ENCODE measurements around the gene LIX1L.
"Not testable (repeated sequence)": the region's sequence is repeated elsewhere in the genome, so short reads cannot be mapped to it uniquely, and the experiment has no call there.

Gene LIX1L

GRCh38 chr1:145927916-145928643, 29.7 kb downstream of the LIX1L start:
- no peak for DNase-seq

DNA sequence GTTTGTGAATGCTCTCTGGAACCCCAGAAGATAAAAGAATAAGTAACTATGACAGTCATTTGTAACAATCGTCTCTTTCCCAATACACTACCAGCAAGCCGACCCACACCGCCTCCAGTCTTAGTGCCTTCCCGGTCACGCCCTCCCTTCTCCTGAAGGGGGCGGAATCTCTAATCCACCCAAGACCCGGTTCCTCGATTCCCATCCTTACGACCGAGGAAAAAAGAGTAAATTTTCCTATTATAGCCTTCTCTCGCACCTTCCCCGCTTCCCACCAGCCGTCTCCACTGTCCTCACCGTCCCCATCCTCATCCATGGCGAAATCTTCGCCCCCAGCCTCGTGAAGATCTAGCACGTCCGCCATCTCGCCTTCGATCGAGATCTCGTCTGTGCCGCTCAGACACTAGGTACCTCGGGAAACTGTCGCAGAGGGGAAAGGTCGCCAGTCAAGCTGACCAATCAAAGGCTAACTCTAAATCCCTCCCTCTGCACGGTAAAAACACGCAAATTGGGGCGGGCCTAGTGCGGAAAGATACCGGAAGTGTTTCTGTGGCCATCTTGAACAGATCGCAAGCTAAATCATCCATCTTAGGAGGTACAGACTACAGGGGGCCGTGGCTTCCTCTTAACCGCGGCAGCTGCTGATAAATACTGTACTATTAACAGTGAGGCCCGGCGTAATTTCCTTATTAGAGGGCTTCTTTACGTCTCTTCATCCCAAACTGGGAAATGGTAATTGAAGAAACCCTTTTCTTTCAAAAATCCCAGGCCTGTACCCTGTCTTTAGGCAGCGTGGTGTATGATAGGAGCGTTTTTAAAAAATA, 30.5 kb downstream of the LIX1L start, which contains the start of gene RBM8A:
Gene RBM8A (minus strand): TSS at position 422 of the 824 bp plus-strand sequence. CDS start 58 bp downstream, at position 364.
- DNase-seq: peak; percentile 84 to 97

- no peak for DNase-seq
Observed at GRCh38 chr1:145926686-145927062, 31.1 kb downstream of the LIX1L start.

- DNase-seq: no peak
Observed at GRCh38 chr1:145922266-145922665, 35.6 kb downstream of the LIX1L start.

DNA sequence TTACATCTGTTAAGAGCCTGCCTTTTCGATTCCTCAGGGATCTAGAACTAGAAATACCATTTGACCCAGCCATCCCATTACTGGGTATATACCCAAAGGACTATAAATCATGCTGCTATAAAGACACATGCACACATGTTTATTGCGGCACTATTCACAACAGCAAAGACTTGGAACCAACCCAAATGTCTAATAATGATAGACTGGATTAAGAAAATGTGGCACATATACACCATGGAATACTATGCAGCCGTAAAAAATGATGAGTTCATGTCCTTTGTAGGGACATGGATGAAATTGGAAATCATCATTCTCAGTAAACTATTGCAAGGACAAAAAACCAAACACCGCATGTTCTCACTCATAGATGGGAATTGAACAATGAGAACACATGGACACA, 37.5 kb downstream of the LIX1L start:
- DNase-seq: not testable (repeated sequence)

- DNase-seq: peak in 1 of 2 experiments; percentile 41
Observed at GRCh38 chr1:145918992-145919939, 38.6 kb downstream of the LIX1L start.

GRCh38 chr1:145918144-145918991, 39.4 kb downstream of the LIX1L start, which contains the start of gene PEX11B:
PEX11B (minus strand) TSS chr1:145918717; CDS start chr1:145918688, 29 bp downstream.
- DNase-seq: peak; percentile 68 to 77

GRCh38 chr1:145917595-145917994, 40.2 kb downstream of the LIX1L start:
- DNase-seq: no peak

- no peak for DNase-seq
Observed at GRCh38 chr1:145916745-145917144, 41.1 kb downstream of the LIX1L start.

- no peak for DNase-seq
Observed at GRCh38 chr1:145912128-145912641, 45.6 kb downstream of the LIX1L start.

GRCh38 chr1:145908653-145909052, 49.2 kb downstream of the LIX1L start:
- DNase-seq: no peak

DNA sequence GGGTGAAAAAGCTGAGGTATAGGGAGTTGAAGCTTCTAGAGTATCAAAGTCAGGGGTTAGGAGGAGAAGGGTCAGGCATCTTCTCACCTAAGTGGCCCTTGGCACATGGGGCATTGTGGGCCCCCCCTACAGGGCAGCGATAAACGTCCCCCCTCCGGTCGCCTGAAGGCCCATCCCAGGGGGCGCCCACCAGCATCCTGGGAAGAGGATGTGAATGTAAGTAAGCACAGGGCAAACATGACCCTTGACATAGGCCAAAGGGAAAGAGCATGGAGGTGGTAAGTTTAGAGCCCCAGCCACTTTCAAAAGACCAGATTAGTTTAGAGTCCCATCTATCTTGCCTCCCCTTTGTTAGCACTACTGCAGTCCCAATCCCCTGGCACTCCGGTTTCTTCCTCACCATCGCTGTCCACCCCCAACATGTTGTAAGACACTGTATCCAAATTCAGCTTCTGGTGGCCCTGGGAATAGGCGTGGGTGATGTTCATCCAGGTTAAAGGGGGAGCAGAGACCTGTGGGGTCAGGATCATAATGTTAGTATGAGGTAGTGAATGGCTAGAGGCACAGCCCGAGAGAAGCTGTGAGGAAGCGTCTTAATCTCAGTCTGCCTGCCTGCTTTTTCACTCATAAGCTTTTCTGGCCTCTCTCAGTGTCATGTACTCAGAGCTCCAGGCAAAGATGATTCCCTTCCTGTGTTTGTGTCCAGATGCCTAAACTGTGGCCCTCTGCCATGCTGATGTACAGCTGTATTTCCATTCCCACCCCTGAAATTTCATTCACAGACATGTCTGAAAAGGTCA, 50.7 kb downstream of the LIX1L start:
- no peak for DNase-seq

DNA sequence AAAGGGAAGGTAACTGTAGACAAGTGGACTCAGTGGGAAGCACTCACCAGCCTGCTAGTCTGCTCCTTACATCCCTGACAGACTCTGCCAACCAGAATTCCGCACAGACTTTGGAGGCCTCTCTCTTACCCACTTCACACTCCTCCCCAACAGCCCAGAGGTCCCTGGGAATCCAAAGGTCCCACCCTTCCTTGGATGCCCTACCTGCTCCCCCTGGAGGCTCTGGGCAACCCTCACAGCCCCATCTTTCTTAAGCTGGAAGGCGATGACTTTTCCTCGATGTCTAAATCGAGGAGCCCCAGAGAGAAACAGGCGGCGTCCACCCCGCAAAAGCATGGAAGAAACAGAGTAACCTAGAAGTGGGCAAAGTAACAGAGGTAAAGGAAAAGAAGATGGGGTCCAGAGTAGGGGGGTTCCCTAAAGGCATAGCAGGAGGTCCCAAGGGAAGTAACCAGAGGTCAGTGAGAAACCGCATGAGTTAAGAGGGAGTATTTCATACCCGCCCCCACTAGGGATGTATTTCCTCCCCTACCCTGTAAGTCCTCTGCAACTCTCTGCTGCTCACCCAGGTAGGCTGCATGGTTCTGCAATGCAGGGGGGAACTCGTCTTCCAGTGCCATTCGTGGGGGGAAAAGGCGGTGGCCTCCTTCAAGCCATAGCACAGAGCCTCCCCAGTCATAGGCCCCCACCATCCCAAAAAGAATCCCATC, 56.4 kb downstream of the LIX1L start:
- no peak for DNase-seq

- no peak for DNase-seq
Observed at GRCh38 chr1:145898756-145899155, 59.1 kb downstream of the LIX1L start.

DNA sequence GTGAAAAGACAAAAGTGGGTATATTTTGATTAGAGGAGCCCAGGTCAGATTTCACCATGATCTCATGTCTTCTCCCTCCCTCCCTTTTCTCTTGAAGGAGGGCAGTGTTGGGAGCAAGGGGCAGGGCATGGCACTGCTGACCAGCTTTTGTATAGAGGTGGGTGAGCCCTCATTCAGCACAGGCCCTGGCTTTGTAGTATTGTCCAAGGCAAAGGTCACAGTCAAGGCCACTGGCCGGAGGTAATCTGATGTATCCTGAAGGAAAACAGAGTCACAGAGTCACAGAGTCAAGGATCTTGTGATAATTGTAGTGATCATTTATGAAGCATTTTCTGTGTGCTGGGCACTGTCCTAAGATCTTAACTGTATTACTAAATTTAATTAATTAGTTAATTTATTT, 59.8 kb downstream of the LIX1L start:
- DNase-seq: no peak

- DNase-seq: no peak
Observed at GRCh38 chr1:145895471-145895870, 62.3 kb downstream of the LIX1L start.

GRCh38 chr1:145893306-145894055, 64.3 kb downstream of the LIX1L start:
- DNase-seq: no peak

- no peak for DNase-seq
Observed at GRCh38 chr1:145892486-145893087, 65.2 kb downstream of the LIX1L start.

Measured in SW 1271 (cell line).